SK-N-SH treated with all-trans-retinoic acid at 6 μM for 48 hours (cell line): ENCODE measurements around the gene DNAH7.

Experiments used
- ATAC-seq: fragments of 200-7000 bp; cut with Tn5 transposase; 3 replicates; pipeline ENCODE4 v1.9.1; 2020; ENCODE audit warnings: mild to moderate bottlenecking, moderate library complexity
- BACH2 ChIP-seq: fragments of 250-450 bp; sonication (Bioruptor Pico); IDR thresholded peaks from 2 replicates; pipeline ENCODE4 v1.9.0; 2021; ENCODE audit warnings: mild to moderate bottlenecking, borderline replicate concordance
- CSDC2 ChIP-seq: fragments of 250-450 bp; sonication (Bioruptor Pico); IDR thresholded peaks from 2 replicates; pipeline ENCODE4 v1.5.0; 2020; ENCODE audit warnings: mild to moderate bottlenecking, moderate library complexity
- ESRRG ChIP-seq: fragments of 250-450 bp; sonication (Bioruptor Pico); IDR thresholded peaks from 2 replicates; pipeline ENCODE4 v1.6.1; 2021; ENCODE audit warnings: mild to moderate bottlenecking
- GLIS3 ChIP-seq: fragments of 250-450 bp; sonication (Bioruptor Pico); IDR thresholded peaks from 2 replicates; pipeline ENCODE4 v1.5.0; 2020; ENCODE audit warnings: mild to moderate bottlenecking, moderate library complexity
- ISL1 ChIP-seq: fragments of 250-450 bp; sonication (Bioruptor Pico); IDR thresholded peaks from 2 replicates; pipeline ENCODE4 v2.1.2; 2022; ENCODE audit warnings: mild to moderate bottlenecking, moderate library complexity
- OSR1 ChIP-seq: fragments of 250-450 bp; sonication (Bioruptor Pico); IDR thresholded peaks from 2 replicates; pipeline ENCODE4 v1.8.0; 2022; ENCODE audit warnings: moderate library complexity, mild to moderate bottlenecking, inconsistent platforms
- PPARA ChIP-seq: fragments of 250-450 bp; sonication (Bioruptor Pico); IDR thresholded peaks from 2 replicates; pipeline ENCODE4 v1.5.0; 2020; ENCODE audit warnings: mild to moderate bottlenecking, borderline replicate concordance
- RARB ChIP-seq: fragments of 250-450 bp; sonication (Bioruptor Pico); IDR thresholded peaks from 2 replicates; pipeline ENCODE4 v1.8.0; 2021; ENCODE audit warnings: mild to moderate bottlenecking, moderate library complexity
- SNAI2 ChIP-seq: fragments of 250-450 bp; sonication (Bioruptor Pico); IDR thresholded peaks from 2 replicates; pipeline ENCODE4 v1.5.0; 2020; ENCODE audit warnings: mild to moderate bottlenecking, moderate library complexity
- TCF4 ChIP-seq: fragments of 250-450 bp; sonication (Bioruptor Pico); IDR thresholded peaks from 2 replicates; pipeline ENCODE4 v1.8.0; 2021; ENCODE audit warnings: mild to moderate bottlenecking, moderate library complexity, borderline replicate concordance
- TOX ChIP-seq: fragments of 250-450 bp; sonication (Bioruptor Pico); IDR thresholded peaks from 2 replicates; pipeline ENCODE4 v1.8.0; 2021; ENCODE audit warnings: mild to moderate bottlenecking, moderate library complexity, borderline replicate concordance
- ZC3H10 ChIP-seq: fragments of 250-450 bp; sonication (Bioruptor Pico); IDR thresholded peaks from 2 replicates; pipeline ENCODE4 v1.5.1; 2021; ENCODE audit warnings: mild to moderate bottlenecking, moderate library complexity
- ZFP3 ChIP-seq: fragments of 250-450 bp; sonication (Bioruptor Pico); IDR thresholded peaks from 2 replicates; pipeline ENCODE4 v1.5.0; 2020; ENCODE audit warnings: mild to moderate bottlenecking, moderate library complexity
- ZFP30 ChIP-seq: fragments of 450-650 bp; formaldehyde crosslinking; IDR thresholded peaks from 2 replicates; pipeline ENCODE4 v1.5.0; 2022; ENCODE audit warnings: mild to moderate bottlenecking, moderate library complexity
- ZNF565 ChIP-seq: fragments of 450-650 bp; formaldehyde crosslinking; conservative IDR thresholded peaks from 2 replicates; pipeline ENCODE4 v1.5.0; 2020; ENCODE audit warnings: low read depth, mild to moderate bottlenecking, moderate library complexity
- ZNF70 ChIP-seq: fragments of 450-650 bp; formaldehyde crosslinking; IDR thresholded peaks from 2 replicates; pipeline ENCODE4 v1.5.0; 2020; ENCODE audit warnings: mild to moderate bottlenecking, moderate library complexity
- ZNF8 ChIP-seq: fragments of 450-650 bp; formaldehyde crosslinking; IDR thresholded peaks from 2 replicates; pipeline ENCODE4 v1.5.0; 2020; ENCODE audit warnings: mild to moderate bottlenecking, moderate library complexity
- TF ChIP-seq, protein P1 (sequence below): fragments of 250-450 bp; sonication (Bioruptor Pico); IDR thresholded peaks from 2 replicates; pipeline ENCODE4 v1.8.0; 2021; ENCODE audit warnings: low read depth, mild to moderate bottlenecking, moderate library complexity, borderline replicate concordance
- TF ChIP-seq, protein P2 (sequence below): fragments of 250-450 bp; sonication (Bioruptor Pico); IDR thresholded peaks from 2 replicates; pipeline ENCODE4 v1.8.0; 2020; ENCODE audit warnings: mild to moderate bottlenecking, moderate library complexity, borderline replicate concordance
- TF ChIP-seq, protein P3 (sequence below): fragments of 250-450 bp; sonication (Bioruptor Pico); IDR thresholded peaks from 2 replicates; pipeline ENCODE4 v1.5.1; 2020; ENCODE audit warnings: low read depth, mild to moderate bottlenecking, moderate library complexity
- TF ChIP-seq, protein P4 (sequence below): fragments of 250-450 bp; sonication (Bioruptor Pico); IDR thresholded peaks from 2 replicates; pipeline ENCODE4 v1.5.0; 2020; ENCODE audit warnings: mild to moderate bottlenecking, moderate library complexity

DNAH7 gene

DNA sequence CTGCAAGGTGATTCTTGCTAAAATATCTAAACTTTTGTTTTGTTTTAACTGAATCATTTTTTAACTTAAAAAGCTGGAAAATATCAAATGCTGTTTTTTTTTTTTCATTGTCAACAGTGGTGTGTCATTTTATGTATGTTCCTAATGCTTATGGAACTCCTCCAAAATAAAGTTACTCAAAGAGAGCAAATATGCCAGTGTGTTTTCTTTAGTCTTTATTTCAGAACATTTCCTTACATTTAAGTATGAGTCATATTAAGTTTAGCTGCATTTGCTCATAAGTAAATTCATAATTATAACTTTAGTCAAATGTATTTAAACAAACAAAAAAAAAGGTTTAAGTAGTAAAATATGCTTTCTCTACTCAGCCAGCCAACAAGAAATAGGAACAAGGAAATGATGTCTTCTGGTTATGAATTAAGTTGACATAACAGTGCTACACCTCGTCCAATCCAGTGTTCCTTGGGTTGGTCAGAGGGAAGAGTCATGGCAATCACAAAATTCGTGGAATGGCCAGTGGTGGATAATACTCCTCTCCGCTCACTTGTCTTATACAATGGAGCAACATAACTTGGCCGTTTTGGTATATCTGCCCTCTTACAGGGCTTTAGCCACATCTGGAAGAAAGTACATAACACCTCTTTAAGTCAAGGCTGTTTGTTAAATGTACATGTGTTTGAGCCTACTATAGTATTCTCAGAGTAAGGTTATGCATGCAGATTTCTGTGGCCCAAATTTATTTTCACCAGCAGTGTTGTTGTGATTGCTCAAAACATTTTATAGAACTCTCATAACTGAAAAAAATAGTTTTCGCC lies 330.9 kb downstream of the DNAH7 start (continued):
- TF ChIP-seq, protein P1, sequence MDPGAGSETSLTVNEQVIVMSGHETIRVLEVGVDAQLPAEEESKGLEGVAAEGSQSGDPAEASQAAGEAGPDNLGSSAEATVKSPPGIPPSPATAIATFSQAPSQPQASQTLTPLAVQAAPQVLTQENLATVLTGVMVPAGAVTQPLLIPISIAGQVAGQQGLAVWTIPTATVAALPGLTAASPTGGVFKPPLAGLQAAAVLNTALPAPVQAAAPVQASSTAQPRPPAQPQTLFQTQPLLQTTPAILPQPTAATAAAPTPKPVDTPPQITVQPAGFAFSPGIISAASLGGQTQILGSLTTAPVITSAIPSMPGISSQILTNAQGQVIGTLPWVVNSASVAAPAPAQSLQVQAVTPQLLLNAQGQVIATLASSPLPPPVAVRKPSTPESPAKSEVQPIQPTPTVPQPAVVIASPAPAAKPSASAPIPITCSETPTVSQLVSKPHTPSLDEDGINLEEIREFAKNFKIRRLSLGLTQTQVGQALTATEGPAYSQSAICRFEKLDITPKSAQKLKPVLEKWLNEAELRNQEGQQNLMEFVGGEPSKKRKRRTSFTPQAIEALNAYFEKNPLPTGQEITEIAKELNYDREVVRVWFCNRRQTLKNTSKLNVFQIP: no peak
- TF ChIP-seq SNAI2 (CRISPR knock-in tag): no peak

DNA sequence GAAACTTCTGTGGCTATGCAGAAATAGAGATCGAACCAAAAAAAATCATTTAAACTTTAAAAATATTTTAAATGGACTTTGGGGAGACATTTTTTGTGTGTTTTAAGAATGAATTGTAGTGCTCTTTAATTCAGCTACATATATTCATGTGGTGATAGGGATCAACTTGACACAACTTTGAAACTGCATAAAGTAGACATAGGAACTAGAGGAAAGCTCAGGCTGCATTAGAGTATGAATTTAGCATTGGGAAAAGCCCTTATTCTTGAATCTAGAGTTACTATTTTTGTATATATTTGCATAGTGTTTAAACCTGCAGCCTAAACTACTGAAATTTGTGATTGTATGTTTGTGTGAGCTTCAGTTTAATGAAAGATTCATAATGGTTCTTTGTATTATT lies 333.3 kb downstream of the DNAH7 start:
- ATAC-seq: no peak
- TF ChIP-seq ZC3H10 (CRISPR knock-in tag) (no peak), ISL1 (CRISPR knock-in tag) (no peak), ZFP30 (CRISPR knock-in tag) (no peak), SNAI2 (CRISPR knock-in tag) (no peak), ZNF565 (CRISPR knock-in tag) (no peak), ZNF70 (CRISPR knock-in tag) (no peak)

DNA sequence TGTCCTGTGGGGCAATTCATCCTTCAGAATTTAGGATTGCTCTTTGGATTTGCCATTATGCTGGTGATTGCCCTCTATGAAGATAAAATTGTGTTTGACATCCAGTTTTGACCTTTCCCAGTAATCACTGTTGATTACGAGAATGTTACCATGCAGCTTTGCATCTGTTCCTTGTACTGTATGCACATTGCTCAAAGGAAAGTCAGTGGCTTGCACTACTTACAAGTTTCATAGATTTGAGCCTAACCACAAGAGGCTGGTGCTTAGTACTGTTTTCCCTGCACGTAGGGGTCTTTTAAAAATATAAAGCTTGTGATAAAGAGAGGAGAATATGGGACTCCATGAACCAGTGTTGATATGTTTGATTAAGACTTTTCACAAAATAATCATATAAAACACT lies 333.7 kb downstream of the DNAH7 start:
- no peak for ATAC-seq
- TF ChIP-seq ZNF8 (CRISPR knock-in tag): no peak
- TF ChIP-seq ZNF70 (CRISPR knock-in tag): no peak
- TF ChIP-seq ZFP30 (CRISPR knock-in tag): no peak
- TF ChIP-seq GLIS3 (CRISPR knock-in tag): no peak

DNA sequence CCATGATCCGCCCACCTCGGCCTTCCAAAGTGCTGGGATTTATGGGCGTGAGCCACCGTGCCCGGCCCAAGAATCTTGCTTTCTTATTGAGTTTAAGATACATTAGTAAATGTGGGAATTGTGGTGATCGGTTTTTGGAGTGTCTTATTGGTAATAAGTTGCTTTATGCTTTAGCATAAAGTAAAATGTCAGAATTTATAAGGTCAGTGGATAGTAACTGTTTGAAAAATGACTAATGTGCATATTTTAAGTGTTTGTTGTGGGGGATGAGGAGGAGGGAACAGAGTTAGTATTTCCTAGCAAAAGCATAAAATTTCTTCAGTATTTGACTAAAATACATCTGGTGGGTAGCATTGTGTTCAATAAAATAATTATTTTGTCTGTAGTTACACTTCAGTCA lies 334.2 kb downstream of the DNAH7 start:
- TF ChIP-seq CSDC2 (CRISPR knock-in tag): no peak
- ATAC-seq: no peak

DNA sequence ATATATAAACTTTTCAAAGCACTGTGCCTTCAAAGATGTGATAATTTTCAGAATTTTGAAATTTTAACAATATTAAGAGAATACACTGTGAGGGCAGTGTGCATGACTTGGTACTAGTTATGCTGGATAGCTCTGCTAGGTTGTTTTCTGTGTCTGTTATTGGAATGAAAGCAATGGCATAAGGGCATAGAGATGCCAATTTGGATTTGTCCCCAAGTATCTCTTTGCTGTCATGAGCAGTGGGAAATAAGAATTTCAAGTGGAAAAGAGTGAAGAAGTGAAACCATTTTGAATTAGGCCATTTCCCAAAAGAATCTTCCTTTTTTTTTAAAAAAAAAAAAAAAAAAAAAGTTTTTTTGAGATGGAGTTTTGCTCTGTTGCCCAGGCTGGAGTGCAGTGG lies 334.8 kb downstream of the DNAH7 start:
- ATAC-seq: no peak
- TF ChIP-seq PPARA (no peak), BACH2 (CRISPR knock-in tag) (no peak), ZNF8 (CRISPR knock-in tag) (no peak), SNAI2 (CRISPR knock-in tag) (no peak), TOX (CRISPR knock-in tag) (no peak), ZFP3 (no peak), GLIS3 (CRISPR knock-in tag) (no peak), ZNF565 (CRISPR knock-in tag) (no peak), ESRRG (CRISPR knock-in tag) (no peak), OSR1 (CRISPR knock-in tag) (no peak), RARB (no peak), ISL1 (CRISPR knock-in tag) (no peak), ZC3H10 (CRISPR knock-in tag) (no peak), TCF4 (CRISPR knock-in tag) (no peak), ZNF70 (CRISPR knock-in tag) (no peak)
- TF ChIP-seq, protein P2, sequence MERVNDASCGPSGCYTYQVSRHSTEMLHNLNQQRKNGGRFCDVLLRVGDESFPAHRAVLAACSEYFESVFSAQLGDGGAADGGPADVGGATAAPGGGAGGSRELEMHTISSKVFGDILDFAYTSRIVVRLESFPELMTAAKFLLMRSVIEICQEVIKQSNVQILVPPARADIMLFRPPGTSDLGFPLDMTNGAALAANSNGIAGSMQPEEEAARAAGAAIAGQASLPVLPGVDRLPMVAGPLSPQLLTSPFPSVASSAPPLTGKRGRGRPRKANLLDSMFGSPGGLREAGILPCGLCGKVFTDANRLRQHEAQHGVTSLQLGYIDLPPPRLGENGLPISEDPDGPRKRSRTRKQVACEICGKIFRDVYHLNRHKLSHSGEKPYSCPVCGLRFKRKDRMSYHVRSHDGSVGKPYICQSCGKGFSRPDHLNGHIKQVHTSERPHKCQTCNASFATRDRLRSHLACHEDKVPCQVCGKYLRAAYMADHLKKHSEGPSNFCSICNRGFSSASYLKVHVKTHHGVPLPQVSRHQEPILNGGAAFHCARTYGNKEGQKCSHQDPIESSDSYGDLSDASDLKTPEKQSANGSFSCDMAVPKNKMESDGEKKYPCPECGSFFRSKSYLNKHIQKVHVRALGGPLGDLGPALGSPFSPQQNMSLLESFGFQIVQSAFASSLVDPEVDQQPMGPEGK (CRISPR knock-in tag): no peak
- TF ChIP-seq, protein P3, sequence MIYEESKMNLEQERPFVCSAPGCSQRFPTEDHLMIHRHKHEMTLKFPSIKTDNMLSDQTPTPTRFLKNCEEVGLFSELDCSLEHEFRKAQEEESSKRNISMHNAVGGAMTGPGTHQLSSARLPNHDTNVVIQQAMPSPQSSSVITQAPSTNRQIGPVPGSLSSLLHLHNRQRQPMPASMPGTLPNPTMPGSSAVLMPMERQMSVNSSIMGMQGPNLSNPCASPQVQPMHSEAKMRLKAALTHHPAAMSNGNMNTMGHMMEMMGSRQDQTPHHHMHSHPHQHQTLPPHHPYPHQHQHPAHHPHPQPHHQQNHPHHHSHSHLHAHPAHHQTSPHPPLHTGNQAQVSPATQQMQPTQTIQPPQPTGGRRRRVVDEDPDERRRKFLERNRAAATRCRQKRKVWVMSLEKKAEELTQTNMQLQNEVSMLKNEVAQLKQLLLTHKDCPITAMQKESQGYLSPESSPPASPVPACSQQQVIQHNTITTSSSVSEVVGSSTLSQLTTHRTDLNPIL (CRISPR knock-in tag): no peak
- TF ChIP-seq, protein P4, sequence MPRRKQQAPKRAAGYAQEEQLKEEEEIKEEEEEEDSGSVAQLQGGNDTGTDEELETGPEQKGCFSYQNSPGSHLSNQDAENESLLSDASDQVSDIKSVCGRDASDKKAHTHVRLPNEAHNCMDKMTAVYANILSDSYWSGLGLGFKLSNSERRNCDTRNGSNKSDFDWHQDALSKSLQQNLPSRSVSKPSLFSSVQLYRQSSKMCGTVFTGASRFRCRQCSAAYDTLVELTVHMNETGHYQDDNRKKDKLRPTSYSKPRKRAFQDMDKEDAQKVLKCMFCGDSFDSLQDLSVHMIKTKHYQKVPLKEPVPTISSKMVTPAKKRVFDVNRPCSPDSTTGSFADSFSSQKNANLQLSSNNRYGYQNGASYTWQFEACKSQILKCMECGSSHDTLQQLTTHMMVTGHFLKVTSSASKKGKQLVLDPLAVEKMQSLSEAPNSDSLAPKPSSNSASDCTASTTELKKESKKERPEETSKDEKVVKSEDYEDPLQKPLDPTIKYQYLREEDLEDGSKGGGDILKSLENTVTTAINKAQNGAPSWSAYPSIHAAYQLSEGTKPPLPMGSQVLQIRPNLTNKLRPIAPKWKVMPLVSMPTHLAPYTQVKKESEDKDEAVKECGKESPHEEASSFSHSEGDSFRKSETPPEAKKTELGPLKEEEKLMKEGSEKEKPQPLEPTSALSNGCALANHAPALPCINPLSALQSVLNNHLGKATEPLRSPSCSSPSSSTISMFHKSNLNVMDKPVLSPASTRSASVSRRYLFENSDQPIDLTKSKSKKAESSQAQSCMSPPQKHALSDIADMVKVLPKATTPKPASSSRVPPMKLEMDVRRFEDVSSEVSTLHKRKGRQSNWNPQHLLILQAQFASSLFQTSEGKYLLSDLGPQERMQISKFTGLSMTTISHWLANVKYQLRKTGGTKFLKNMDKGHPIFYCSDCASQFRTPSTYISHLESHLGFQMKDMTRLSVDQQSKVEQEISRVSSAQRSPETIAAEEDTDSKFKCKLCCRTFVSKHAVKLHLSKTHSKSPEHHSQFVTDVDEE (CRISPR knock-in tag): no peak
- TF ChIP-seq, protein P1: no peak
